WTC11 (cell line): ENCODE measurements around the gene STUB1. TPM values are rescaled to one million over a fixed set of nuclear protein-coding genes. Genes with fewer than 3 reads are reported as not detected.
A peak's percentile ranks its signal among the peaks of the same experiment; 100 is the strongest.

Experiments
- ATAC-seq: fragments of 200-7000 bp; cut with Tn5 transposase; 2 replicates; pipeline ENCODE4 v1.10.0; 2021; ENCODE audit warnings: mild to moderate bottlenecking, moderate library complexity
- CTCF ChIA-PET: fragments of 300-600 bp; sonication (Branson Sonifier 250); formaldehyde crosslinking; loops from one replicate; lab custom pipeline; 2021; ENCODE audit warnings: antibody characterized with exemption; lab: Charles Lee
- POLR2A ChIA-PET: fragments of 350-600 bp; sonication (Branson Sonifier 250); formaldehyde crosslinking; loops from one replicate; lab custom pipeline; 2021; ENCODE audit warnings: antibody characterized with exemption; lab: Charles Lee
- DNase-seq: peaks from one replicate; pipeline ENCODE4 v3.0.0; 2021; ENCODE audit warnings: low spot score
- H3K27ac Mint-ChIP-seq: 2 replicates; pipeline ENCODE4 v1.8.0; 2021; ENCODE audit warnings: mixed read lengths
- H3K27me3 Mint-ChIP-seq: 2 replicates; pipeline ENCODE4 v1.8.0; 2021; ENCODE audit warnings: low read depth, mild to moderate bottlenecking, moderate library complexity, mixed read lengths
- H3K36me3 Mint-ChIP-seq: 2 replicates; pipeline ENCODE4 v1.8.0; 2021; ENCODE audit warnings: mixed read lengths
- H3K4me1 Mint-ChIP-seq: 2 replicates; pipeline ENCODE4 v1.8.0; 2022; ENCODE audit warnings: mixed read lengths
- H3K4me3 Mint-ChIP-seq: 2 replicates; pipeline ENCODE4 v1.8.0; 2021; ENCODE audit warnings: mild to moderate bottlenecking, moderate library complexity, mixed read lengths
- H3K9me3 Mint-ChIP-seq: 2 replicates; pipeline ENCODE4 v1.8.0; 2021; ENCODE audit warnings: mixed read lengths
- EMX1 ChIP-seq: fragments of 250-450 bp; sonication (Bioruptor Pico); IDR thresholded peaks from 2 replicates; pipeline ENCODE4 v1.8.0; 2021; ENCODE audit warnings: mild to moderate bottlenecking
- GABPB1 ChIP-seq: sonication (generic); formaldehyde crosslinking; IDR thresholded peaks from 2 replicates; pipeline ENCODE4 v1.8.1; 2023; ENCODE audit warnings: mild to moderate bottlenecking, missing genetic modification reagents
- GRHL2 ChIP-seq: fragments of 250-450 bp; sonication (Bioruptor Pico); IDR thresholded peaks from 2 replicates; pipeline ENCODE4 v1.8.0; 2022; ENCODE audit warnings: mild to moderate bottlenecking, moderate library complexity; ENCODE audit not compliant: insufficient replicate concordance, severe bottlenecking
- JUN ChIP-seq: sonication (generic); formaldehyde crosslinking; IDR thresholded peaks from 2 replicates; pipeline ENCODE4 v1.8.0; 2023; ENCODE audit warnings: mild to moderate bottlenecking, missing genetic modification reagents
- KAT7 ChIP-seq: sonication (generic); formaldehyde crosslinking; IDR thresholded peaks from 2 replicates; pipeline ENCODE4 v1.8.1; 2023; ENCODE audit warnings: missing genetic modification reagents, mild to moderate bottlenecking, borderline replicate concordance
- MYBL2 ChIP-seq: sonication (generic); formaldehyde crosslinking; IDR thresholded peaks from 2 replicates; pipeline ENCODE4 v1.8.1; 2023; ENCODE audit warnings: mild to moderate bottlenecking, moderate library complexity, missing genetic modification reagents
- NFATC4 ChIP-seq: fragments of 250-450 bp; sonication (Bioruptor Pico); IDR thresholded peaks from 2 replicates; pipeline ENCODE4 v1.9.0; 2021; ENCODE audit warnings: mild to moderate bottlenecking
- PRRX2 ChIP-seq: fragments of 250-450 bp; sonication (Bioruptor Pico); IDR thresholded peaks from 2 replicates; pipeline ENCODE4 v1.8.0; 2021; ENCODE audit warnings: mild to moderate bottlenecking
- SMAD3 ChIP-seq: sonication (generic); formaldehyde crosslinking; IDR thresholded peaks from 2 replicates; pipeline ENCODE4 v1.8.0; 2022; ENCODE audit warnings: missing genetic modification reagents, mild to moderate bottlenecking, borderline replicate concordance
- SMAD4 ChIP-seq: sonication (generic); formaldehyde crosslinking; IDR thresholded peaks from 2 replicates; pipeline ENCODE4 v1.8.0; 2022; ENCODE audit warnings: mild to moderate bottlenecking, missing genetic modification reagents
- TCF7 ChIP-seq: sonication (generic); formaldehyde crosslinking; IDR thresholded peaks from 2 replicates; pipeline ENCODE4 v1.8.0; 2022; ENCODE audit warnings: mild to moderate bottlenecking, low read depth, missing genetic modification reagents, moderate library complexity
- TEAD4 ChIP-seq: sonication (generic); formaldehyde crosslinking; IDR thresholded peaks from 2 replicates; pipeline ENCODE4 v1.8.0; 2022; ENCODE audit warnings: mild to moderate bottlenecking, missing genetic modification reagents
- ZNF121 ChIP-seq: sonication (generic); formaldehyde crosslinking; IDR thresholded peaks from 2 replicates; pipeline ENCODE4 v1.8.0; 2023; ENCODE audit warnings: missing genetic modification reagents
- ZNF232 ChIP-seq: sonication (generic); formaldehyde crosslinking; IDR thresholded peaks from 2 replicates; pipeline ENCODE4 v1.8.0; 2022; ENCODE audit warnings: mild to moderate bottlenecking, missing genetic modification reagents
- ZNF263 ChIP-seq: sonication (generic); formaldehyde crosslinking; IDR thresholded peaks from 2 replicates; pipeline ENCODE4 v1.8.1; 2022; ENCODE audit warnings: low read depth, mild to moderate bottlenecking, moderate library complexity, missing genetic modification reagents
- ZNF416 ChIP-seq: fragments of 250-450 bp; sonication (Bioruptor Pico); IDR thresholded peaks from 2 replicates; pipeline ENCODE4 v1.9.0; 2021; ENCODE audit warnings: mild to moderate bottlenecking, inconsistent platforms
- ZNF423 ChIP-seq: fragments of 250-450 bp; sonication (Bioruptor Pico); IDR thresholded peaks from 2 replicates; pipeline ENCODE4 v2.1.2; 2022; ENCODE audit warnings: mild to moderate bottlenecking, moderate library complexity
- ZNF671 ChIP-seq: fragments of 250-450 bp; sonication (Bioruptor Pico); IDR thresholded peaks from 2 replicates; pipeline ENCODE4 v1.8.0; 2021; ENCODE audit warnings: mild to moderate bottlenecking
- total RNA-seq: library from RNA; stranded (reverse); gene quantifications from 3 replicates; pipeline ENCODE4 v1.2.3, GENCODE V29; 2021
- TF ChIP-seq, protein P1 (sequence below): sonication (generic); formaldehyde crosslinking; IDR thresholded peaks from 2 replicates; pipeline ENCODE4 v1.8.1; 2023; ENCODE audit warnings: mild to moderate bottlenecking, missing genetic modification reagents, moderate library complexity
- TF ChIP-seq, protein P2 (sequence below): sonication (generic); formaldehyde crosslinking; conservative IDR thresholded peaks from 2 replicates; pipeline ENCODE4 v1.8.1; 2022; ENCODE audit warnings: mild to moderate bottlenecking, missing genetic modification reagents
- TF ChIP-seq, protein P3 (sequence below): fragments of 250-450 bp; sonication (Bioruptor Pico); IDR thresholded peaks from 2 replicates; pipeline ENCODE4 v1.9.0; 2021; ENCODE audit warnings: moderate library complexity, mild to moderate bottlenecking, inconsistent platforms, borderline replicate concordance
- TF ChIP-seq, protein P4 (sequence below): sonication (generic); formaldehyde crosslinking; IDR thresholded peaks from 2 replicates; pipeline ENCODE4 v1.8.1; 2023; ENCODE audit warnings: mild to moderate bottlenecking, moderate library complexity, missing genetic modification reagents
- TF ChIP-seq, protein P5 (sequence below): sonication (generic); formaldehyde crosslinking; IDR thresholded peaks from 2 replicates; pipeline ENCODE4 v1.8.1; 2023; ENCODE audit warnings: mild to moderate bottlenecking, missing genetic modification reagents, borderline replicate concordance
- TF ChIP-seq, protein P6 (sequence below): sonication (generic); formaldehyde crosslinking; IDR thresholded peaks from 2 replicates; pipeline ENCODE4 v1.8.1; 2022; ENCODE audit warnings: low read depth, missing genetic modification reagents, borderline replicate concordance
- TF ChIP-seq, protein P7 (sequence below): sonication (generic); formaldehyde crosslinking; IDR thresholded peaks from 2 replicates; pipeline ENCODE4 v1.8.0; 2022; ENCODE audit warnings: mild to moderate bottlenecking, missing genetic modification reagents

The STUB1 gene
- total RNA-seq, 1 experiment from 2014 or later: 88.2 TPM

DNA sequence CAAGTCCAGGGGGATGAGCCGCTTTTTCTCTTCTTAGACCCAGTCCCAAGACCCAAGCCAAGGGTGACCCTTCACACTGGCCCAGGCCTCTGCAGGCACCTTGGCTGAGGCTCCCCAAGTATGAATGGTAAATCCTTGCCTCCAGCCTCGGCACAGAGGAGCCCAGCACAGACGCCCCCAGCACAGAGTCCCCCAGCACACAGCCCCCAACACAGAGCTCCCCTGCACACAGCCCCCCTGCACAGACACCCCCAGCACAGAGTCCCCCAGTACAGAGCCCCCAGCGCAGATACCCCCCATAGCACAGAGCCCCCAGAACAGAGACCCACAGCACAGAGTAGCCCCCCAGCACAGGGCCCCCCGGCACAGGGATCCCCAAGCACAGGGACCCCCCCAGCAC, 39.6 kb upstream of the STUB1 start (continued):
- TF ChIP-seq, protein P1, sequence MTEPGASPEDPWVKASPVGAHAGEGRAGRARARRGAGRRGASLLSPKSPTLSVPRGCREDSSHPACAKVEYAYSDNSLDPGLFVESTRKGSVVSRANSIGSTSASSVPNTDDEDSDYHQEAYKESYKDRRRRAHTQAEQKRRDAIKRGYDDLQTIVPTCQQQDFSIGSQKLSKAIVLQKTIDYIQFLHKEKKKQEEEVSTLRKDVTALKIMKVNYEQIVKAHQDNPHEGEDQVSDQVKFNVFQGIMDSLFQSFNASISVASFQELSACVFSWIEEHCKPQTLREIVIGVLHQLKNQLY: no peak
- TF ChIP-seq, all 79 proteins: peak for 0

DNA sequence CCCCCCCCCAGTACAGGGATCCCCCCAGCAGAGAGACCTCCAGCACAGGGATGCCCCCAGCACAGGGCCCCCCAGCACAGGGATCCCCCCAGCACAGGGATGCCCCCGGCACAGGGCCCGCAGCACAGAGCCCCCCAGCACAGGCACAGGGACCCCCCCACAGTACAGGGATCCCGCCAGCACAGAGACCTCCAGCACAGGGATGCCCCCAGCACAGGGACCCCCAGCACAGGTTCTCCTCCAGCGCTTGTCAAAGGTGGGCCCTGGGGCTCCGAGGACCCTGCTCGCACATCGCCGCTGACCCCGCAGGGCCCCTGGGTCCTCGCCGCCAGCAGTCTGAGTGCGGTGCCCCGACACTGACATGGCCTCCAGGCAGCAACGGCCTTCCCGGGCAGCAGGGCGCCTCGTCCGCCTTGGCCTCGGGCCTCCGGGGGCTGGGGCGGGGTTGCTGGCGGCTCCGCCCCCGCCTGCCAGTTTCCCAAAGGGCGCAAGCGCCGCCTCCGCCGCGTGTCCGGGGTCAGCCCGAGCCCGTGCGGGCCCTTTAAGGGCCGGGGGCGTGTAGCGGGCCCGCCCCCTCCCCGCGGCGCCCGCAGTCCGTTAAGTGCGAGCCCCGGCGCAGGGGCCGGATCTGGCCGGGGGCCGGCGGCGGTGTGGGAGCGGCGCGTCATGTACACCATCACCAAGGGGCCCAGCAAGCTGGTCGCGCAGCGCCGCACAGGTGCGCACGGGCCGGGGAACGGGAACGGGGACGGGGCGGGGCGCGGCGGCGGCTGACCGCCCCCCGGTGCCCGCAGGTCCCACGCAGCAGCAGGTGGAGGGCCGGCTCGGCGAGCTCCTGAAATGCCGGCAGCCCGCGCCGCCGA, 38.7 kb upstream of the STUB1 start, which contains the start of gene MCRIP2:
TSS of gene MCRIP2 (plus strand) at position 503 of the 863 bp plus-strand sequence. CDS start at position 667, 164 bp downstream.
- Mint-ChIP-seq H3K27ac (no peak within 1 kb of the TSS), H3K4me3 (peak within 1 kb of the TSS; percentile 69), H3K4me1 (peaks cover 26% of the 10 kb centered on the region), H3K27me3 (peaks cover 2% of the 10 kb centered on the region; the same call in 1 of the 2 replicates), H3K9me3 (no peaks in the 10 kb centered on the region), H3K36me3 (no peaks in the 10 kb centered on the region)
- ATAC-seq (peak; percentile 58), DNase-seq (peak; percentile 90)
- ChIA-PET POLR2A (no interaction called here), CTCF (interaction anchor here (1.0 to 1.9 kb wide), 4 partner anchors 19 to 62 kb away, joined by 3 to 8 read pairs (median 6); no protein-coding TSS in a partner anchor)
- no peak; the same call in 1 of the 2 replicates for TF ChIP-seq TCF7 (CRISPR knock-in tag)
- TF ChIP-seq, protein P2, sequence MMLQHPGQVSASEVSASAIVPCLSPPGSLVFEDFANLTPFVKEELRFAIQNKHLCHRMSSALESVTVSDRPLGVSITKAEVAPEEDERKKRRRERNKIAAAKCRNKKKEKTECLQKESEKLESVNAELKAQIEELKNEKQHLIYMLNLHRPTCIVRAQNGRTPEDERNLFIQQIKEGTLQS (CRISPR knock-in tag): no peak
- TF ChIP-seq, protein P3, sequence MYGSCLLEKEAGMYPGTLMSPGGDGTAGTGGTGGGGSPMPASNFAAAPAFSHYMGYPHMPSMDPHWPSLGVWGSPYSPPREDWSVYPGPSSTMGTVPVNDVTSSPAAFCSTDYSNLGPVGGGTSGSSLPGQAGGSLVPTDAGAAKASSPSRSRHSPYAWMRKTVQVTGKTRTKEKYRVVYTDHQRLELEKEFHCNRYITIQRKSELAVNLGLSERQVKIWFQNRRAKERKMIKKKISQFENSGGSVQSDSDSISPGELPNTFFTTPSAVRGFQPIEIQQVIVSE (CRISPR knock-in tag): no peak
- TF ChIP-seq ZNF263 (CRISPR knock-in tag): peak; percentile 25; the same call in 1 of the 2 replicates
- no peak; the same call in 1 of the 2 replicates for TF ChIP-seq ZNF232 (CRISPR knock-in tag)
- TF ChIP-seq EMX1 (CRISPR knock-in tag): no peak
- no peak for TF ChIP-seq SMAD3 (CRISPR knock-in tag)
- TF ChIP-seq GRHL2 (CRISPR knock-in tag): no peak
- peak; percentile 61; the same call in 1 of the 2 replicates for TF ChIP-seq MYBL2 (CRISPR knock-in tag)
- no peak for TF ChIP-seq ZNF416 (CRISPR knock-in tag)
- TF ChIP-seq, protein P4, sequence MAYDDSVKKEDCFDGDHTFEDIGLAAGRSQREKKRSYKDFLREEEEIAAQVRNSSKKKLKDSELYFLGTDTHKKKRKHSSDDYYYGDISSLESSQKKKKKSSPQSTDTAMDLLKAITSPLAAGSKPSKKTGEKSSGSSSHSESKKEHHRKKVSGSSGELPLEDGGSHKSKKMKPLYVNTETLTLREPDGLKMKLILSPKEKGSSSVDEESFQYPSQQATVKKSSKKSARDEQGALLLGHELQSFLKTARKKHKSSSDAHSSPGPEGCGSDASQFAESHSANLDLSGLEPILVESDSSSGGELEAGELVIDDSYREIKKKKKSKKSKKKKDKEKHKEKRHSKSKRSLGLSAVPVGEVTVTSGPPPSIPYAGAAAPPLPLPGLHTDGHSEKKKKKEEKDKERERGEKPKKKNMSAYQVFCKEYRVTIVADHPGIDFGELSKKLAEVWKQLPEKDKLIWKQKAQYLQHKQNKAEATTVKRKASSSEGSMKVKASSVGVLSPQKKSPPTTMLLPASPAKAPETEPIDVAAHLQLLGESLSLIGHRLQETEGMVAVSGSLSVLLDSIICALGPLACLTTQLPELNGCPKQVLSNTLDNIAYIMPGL (CRISPR knock-in tag): peak; percentile 70
- TF ChIP-seq NFATC4: no peak
- no peak for TF ChIP-seq ZNF423 (CRISPR knock-in tag)
- TF ChIP-seq, protein P5, sequence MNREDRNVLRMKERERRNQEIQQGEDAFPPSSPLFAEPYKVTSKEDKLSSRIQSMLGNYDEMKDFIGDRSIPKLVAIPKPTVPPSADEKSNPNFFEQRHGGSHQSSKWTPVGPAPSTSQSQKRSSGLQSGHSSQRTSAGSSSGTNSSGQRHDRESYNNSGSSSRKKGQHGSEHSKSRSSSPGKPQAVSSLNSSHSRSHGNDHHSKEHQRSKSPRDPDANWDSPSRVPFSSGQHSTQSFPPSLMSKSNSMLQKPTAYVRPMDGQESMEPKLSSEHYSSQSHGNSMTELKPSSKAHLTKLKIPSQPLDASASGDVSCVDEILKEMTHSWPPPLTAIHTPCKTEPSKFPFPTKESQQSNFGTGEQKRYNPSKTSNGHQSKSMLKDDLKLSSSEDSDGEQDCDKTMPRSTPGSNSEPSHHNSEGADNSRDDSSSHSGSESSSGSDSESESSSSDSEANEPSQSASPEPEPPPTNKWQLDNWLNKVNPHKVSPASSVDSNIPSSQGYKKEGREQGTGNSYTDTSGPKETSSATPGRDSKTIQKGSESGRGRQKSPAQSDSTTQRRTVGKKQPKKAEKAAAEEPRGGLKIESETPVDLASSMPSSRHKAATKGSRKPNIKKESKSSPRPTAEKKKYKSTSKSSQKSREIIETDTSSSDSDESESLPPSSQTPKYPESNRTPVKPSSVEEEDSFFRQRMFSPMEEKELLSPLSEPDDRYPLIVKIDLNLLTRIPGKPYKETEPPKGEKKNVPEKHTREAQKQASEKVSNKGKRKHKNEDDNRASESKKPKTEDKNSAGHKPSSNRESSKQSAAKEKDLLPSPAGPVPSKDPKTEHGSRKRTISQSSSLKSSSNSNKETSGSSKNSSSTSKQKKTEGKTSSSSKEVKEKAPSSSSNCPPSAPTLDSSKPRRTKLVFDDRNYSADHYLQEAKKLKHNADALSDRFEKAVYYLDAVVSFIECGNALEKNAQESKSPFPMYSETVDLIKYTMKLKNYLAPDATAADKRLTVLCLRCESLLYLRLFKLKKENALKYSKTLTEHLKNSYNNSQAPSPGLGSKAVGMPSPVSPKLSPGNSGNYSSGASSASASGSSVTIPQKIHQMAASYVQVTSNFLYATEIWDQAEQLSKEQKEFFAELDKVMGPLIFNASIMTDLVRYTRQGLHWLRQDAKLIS (CRISPR knock-in tag): no peak
- TF ChIP-seq GABPB1 (CRISPR knock-in tag): peak; percentile 41
- no peak for TF ChIP-seq ZNF121 (CRISPR knock-in tag)
- TF ChIP-seq, protein P6, sequence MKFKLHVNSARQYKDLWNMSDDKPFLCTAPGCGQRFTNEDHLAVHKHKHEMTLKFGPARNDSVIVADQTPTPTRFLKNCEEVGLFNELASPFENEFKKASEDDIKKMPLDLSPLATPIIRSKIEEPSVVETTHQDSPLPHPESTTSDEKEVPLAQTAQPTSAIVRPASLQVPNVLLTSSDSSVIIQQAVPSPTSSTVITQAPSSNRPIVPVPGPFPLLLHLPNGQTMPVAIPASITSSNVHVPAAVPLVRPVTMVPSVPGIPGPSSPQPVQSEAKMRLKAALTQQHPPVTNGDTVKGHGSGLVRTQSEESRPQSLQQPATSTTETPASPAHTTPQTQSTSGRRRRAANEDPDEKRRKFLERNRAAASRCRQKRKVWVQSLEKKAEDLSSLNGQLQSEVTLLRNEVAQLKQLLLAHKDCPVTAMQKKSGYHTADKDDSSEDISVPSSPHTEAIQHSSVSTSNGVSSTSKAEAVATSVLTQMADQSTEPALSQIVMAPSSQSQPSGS: no peak
- no peak for TF ChIP-seq TEAD4
- no peak for TF ChIP-seq KAT7 (CRISPR knock-in tag)
- TF ChIP-seq SMAD4 (CRISPR knock-in tag): no peak
- no peak for TF ChIP-seq PRRX2 (CRISPR knock-in tag)
- no peak for TF ChIP-seq JUN (CRISPR knock-in tag)
- no peak for TF ChIP-seq ZNF671 (CRISPR knock-in tag)
- TF ChIP-seq, protein P7, sequence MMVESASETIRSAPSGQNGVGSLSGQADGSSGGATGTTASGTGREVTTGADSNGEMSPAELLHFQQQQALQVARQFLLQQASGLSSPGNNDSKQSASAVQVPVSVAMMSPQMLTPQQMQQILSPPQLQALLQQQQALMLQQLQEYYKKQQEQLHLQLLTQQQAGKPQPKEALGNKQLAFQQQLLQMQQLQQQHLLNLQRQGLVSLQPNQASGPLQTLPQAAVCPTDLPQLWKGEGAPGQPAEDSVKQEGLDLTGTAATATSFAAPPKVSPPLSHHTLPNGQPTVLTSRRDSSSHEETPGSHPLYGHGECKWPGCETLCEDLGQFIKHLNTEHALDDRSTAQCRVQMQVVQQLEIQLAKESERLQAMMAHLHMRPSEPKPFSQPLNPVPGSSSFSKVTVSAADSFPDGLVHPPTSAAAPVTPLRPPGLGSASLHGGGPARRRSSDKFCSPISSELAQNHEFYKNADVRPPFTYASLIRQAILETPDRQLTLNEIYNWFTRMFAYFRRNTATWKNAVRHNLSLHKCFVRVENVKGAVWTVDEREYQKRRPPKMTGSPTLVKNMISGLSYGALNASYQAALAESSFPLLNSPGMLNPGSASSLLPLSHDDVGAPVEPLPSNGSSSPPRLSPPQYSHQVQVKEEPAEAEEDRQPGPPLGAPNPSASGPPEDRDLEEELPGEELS (CRISPR knock-in tag): 0 out of 2 replicates have a peak, but pooled peaks have one; percentile 34
